Esophagus (tissue), 2 donors: Measurements from ENCODE around the gene TMCO6. TPM values are rescaled to one million over a fixed set of nuclear protein-coding genes. Genes with fewer than 3 reads are reported as not detected.
"Not testable (repeated sequence)": the region's sequence is repeated elsewhere in the genome, so short reads cannot be mapped to it uniquely, and the experiment has no call there.

Experiments used
- H3K27ac ChIP-seq, 2 donors: one replicate each; pipeline ENCODE4 v1.5.1; 2013; ENCODE audit warnings: low read depth in 2 of 2, mild to moderate bottlenecking in 2 of 2, inconsistent platforms in 1 of 2, low read length in 1 of 2, moderate library complexity in 1 of 2
- H3K27me3 ChIP-seq, 2 donors: one replicate each; pipeline ENCODE4 v1.6.1; 2013; ENCODE audit warnings: low read length in 2 of 2, control low read depth in 1 of 2, mild to moderate bottlenecking in 1 of 2; ENCODE audit not compliant: insufficient read depth in 2 of 2, control insufficient read depth in 1 of 2
- H3K36me3 ChIP-seq, 2 donors: one replicate each; pipeline ENCODE4 v1.6.1; 2013; ENCODE audit warnings: low read length in 1 of 2; ENCODE audit not compliant: control insufficient read depth in 2 of 2, insufficient read depth in 2 of 2
- H3K4me1 ChIP-seq, 2 donors: one replicate each; pipeline ENCODE4 v1.6.1; 2013; ENCODE audit warnings: low read length in 1 of 2; ENCODE audit not compliant: control insufficient read depth in 2 of 2, insufficient read depth in 2 of 2
- H3K4me3 ChIP-seq, 2 donors: one replicate each; pipeline ENCODE4 v1.5.1; 2013; ENCODE audit warnings: low read length in 2 of 2, mild to moderate bottlenecking in 2 of 2, low read depth in 1 of 2, moderate library complexity in 1 of 2
- H3K9me3 ChIP-seq, 2 donors: one replicate each; pipeline ENCODE4 v1.6.1; 2013; ENCODE audit warnings: mild to moderate bottlenecking in 2 of 2, low read depth in 1 of 2, low read length in 1 of 2, moderate library complexity in 1 of 2; ENCODE audit not compliant: control insufficient read depth in 2 of 2, insufficient read depth in 1 of 2
- WGBS, 2 donors: extraction: QIAGEN DNeasy Blood & Tissue Kit; methylation state at CpG; one replicate each; pipeline ENCODE4 v1.1.7; 2013; 5-methylcytosine and 5-hydroxymethylcytosine counted together
- polyA plus RNA-seq, 2 donors: library from polyadenylated mRNA; stranded (reverse); fragments of 200-250 nt; gene quantifications; one replicate each; pipeline ENCODE4 v1.2.3, GENCODE V29; 2013
- donor health status: healthy with polysubstance abuse.
- donor health status: Bipolar disorder and iron deficiency.

TMCO6 gene
- polyA plus RNA-seq, 2 donors = 15.7 to 16.7 TPM

DNA sequence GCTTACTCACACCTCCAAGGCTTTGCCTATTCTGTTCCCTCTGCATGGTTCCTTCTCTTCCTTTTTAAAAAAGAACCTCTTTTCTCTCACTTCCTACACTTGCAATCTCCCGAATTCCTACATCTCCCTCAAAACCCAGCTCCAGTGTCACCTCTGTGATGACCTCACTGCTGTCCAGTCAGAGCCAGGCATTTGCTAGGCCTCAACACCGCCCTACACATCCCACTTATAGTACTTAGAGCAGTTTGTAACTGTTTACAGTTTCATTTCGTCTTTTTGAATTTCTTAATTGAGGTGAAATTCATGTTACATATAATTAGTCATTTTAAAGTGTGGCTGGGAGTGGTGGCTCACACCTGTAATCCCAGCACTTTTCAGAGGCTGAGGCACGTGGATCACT lies 37.1 kb upstream of the TMCO6 start:
- Histone ChIP-seq H3K9me3 (no peaks in the 10 kb centered on the region), H3K27ac (no peak overlapping the region), H3K27me3 (no peaks in the 10 kb centered on the region), H3K36me3 (no peaks in the 10 kb centered on the region), H3K4me3 (no peak overlapping the region), H3K4me1 (no peaks in the 10 kb centered on the region)
- 79 to 81% methylated on average over 4 of the region's 4 CpGs for WGBS, 2 donors

DNA sequence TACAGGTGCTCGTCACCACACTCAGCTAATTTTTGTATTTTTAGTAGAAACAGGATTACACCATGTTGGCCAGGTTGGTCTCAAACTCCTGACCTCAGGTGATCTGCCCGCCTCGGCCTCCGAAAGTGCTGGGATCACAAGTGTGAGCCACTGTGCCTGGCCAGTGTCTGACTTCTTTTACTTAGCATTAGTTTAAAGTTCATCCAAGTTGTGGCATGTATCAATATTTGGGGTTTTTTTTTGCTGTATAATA lies 35.9 kb upstream of the TMCO6 start:
- not testable (repeated sequence) for H3K4me3 ChIP-seq, H3K27me3 ChIP-seq, H3K27ac ChIP-seq, H3K9me3 ChIP-seq, H3K36me3 ChIP-seq, H3K4me1 ChIP-seq
- 93 to 98% methylated on average over 4 of the region's 4 CpGs for WGBS, 2 donors

DNA sequence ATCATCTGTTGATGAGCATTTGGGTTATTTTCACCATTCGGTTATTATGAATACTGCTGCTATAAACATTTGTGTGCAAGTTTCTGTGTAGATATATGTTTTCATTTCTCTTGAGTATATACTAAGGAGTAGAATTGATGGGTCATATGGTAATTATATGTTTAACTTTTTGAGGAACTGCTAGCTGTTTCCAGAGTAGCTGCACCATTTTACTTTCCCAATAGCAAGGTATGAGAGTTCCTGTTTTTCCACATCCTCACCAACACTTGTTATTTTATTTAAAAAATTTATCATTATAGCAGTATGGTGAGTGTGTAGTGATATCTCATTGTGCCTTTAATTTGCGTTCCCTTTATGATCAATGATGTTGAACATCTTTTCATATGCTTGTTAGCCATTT lies 35.5 kb upstream of the TMCO6 start:
- no peaks in the 10 kb centered on the region for H3K36me3 ChIP-seq
- H3K4me3 ChIP-seq = no peak overlapping the region
- H3K27ac ChIP-seq = no peak overlapping the region
- no peaks in the 10 kb centered on the region for H3K27me3 ChIP-seq
- no peaks in the 10 kb centered on the region for H3K9me3 ChIP-seq
- H3K4me1 ChIP-seq = no peaks in the 10 kb centered on the region
- 90 to 93% methylated on average over 2 of the region's 2 CpGs for WGBS, 2 donors

DNA sequence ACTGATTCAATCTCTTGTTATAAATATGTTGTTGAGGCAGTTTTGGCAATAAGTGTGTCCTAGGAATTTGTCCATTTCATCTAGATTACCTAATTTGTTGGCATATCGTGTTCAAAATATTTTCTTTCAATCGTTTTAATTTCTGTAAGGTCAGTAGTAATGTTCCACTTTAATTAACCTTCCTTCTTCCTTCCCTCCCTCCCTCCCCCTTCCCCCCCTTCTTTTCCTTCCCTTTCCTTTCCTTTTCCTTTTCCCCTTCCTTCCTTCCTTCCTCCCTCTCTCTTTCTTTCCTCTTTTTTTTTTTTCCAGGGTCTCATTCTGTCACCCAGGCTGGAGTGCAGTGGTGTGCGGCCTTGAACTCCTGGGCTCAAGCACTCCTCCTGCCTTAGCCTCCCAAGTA lies 33.4 kb upstream of the TMCO6 start:
- no peak overlapping the region for H3K4me3 ChIP-seq
- H3K4me1 ChIP-seq = peaks cover 0 to 3% of the 10 kb centered on the region in 2 donors
- H3K27ac ChIP-seq = no peak overlapping the region
- no peaks in the 10 kb centered on the region for H3K27me3 ChIP-seq
- no peaks in the 10 kb centered on the region for H3K9me3 ChIP-seq
- H3K36me3 ChIP-seq = no peaks in the 10 kb centered on the region
- 69 to 75% methylated on average over 3 of the region's 3 CpGs for WGBS, 2 donors

DNA sequence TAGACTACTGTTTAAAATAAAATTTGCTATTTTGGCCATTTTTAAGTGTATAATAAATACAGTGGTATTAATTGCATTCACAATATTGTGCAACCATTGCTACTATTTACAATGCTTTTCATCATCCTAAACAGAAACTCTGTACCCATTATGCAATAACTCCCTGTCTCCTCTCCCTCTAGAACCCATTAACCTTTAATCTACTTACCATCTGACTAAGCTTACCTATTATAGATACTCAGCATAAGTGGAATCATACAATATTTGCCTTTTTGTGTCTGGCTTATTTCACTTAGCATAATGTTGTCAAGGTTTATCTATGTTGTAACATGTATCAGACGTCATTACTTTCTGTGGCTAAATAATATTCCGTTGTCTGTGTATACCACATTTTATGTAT lies 32.2 kb upstream of the TMCO6 start:
- H3K36me3 ChIP-seq = no peaks in the 10 kb centered on the region
- WGBS, 2 donors = 72 to 85% methylated on average over 2 of the region's 2 CpGs
- peaks cover 0 to 3% of the 10 kb centered on the region in 2 donors for H3K4me1 ChIP-seq

DNA sequence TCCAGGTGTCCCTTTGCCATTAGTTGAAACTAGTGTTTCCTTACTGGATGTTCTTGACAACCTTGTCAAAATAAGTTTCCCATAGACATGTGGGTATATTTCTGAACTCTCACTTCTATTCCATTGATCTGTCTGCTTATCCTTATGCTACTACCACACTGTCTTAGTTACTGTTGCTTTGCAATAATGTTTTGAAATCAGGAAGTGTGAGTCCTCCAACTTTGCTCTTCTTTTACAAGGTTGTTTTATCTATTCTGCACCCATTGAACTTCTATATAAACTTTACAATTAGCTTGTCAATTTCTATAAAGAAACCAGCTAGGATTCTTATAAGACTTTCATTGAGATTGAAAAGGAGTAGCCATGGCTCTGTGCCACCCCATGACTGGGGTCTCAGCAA lies 30.5 kb upstream of the TMCO6 start:
- peaks cover 0 to 3% of the 10 kb centered on the region in 2 donors for H3K4me1 ChIP-seq
- no peaks in the 10 kb centered on the region for H3K36me3 ChIP-seq
- no peaks in the 10 kb centered on the region for H3K27me3 ChIP-seq
- H3K9me3 ChIP-seq = no peaks in the 10 kb centered on the region
- peak overlapping the region in 1 of 2 donors; percentile 51 for H3K27ac ChIP-seq
- H3K4me3 ChIP-seq = no peak overlapping the region

More for the DNA sequence above, 32.2 kb upstream of the TMCO6 start:
- no peaks in the 10 kb centered on the region for H3K27me3 ChIP-seq
- no peak overlapping the region for H3K27ac ChIP-seq
- H3K4me3 ChIP-seq = no peak overlapping the region
- no peaks in the 10 kb centered on the region for H3K9me3 ChIP-seq

DNA sequence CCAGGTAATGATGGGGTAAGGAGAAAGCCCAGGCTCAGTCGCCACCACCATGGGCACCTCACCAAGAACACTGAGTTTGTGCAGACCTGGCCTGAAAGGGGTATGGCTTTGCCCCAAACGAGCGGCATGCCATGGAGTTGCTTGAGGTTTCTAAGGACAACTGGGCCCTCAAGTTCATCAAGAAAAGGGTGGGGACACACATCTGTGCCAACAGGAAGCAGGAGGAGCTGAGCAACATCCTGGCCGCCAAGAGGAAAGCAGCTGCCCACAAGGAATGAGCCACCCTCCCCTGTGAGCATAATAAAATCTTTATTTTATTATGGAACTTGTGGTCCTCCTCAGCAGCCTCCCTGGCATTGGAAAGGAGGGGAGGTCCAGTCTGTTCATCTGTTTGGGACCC lies 30.1 kb upstream of the TMCO6 start:
- Histone ChIP-seq H3K27me3 (no peaks in the 10 kb centered on the region), H3K9me3 (no peaks in the 10 kb centered on the region), H3K36me3 (no peaks in the 10 kb centered on the region), H3K27ac (peak overlapping the region in 1 of 2 donors; percentile 68), H3K4me1 (peaks cover 0 to 3% of the 10 kb centered on the region in 2 donors), H3K4me3 (no peak overlapping the region)
- 56 to 65% methylated on average over 4 of the region's 4 CpGs for WGBS, 2 donors

DNA sequence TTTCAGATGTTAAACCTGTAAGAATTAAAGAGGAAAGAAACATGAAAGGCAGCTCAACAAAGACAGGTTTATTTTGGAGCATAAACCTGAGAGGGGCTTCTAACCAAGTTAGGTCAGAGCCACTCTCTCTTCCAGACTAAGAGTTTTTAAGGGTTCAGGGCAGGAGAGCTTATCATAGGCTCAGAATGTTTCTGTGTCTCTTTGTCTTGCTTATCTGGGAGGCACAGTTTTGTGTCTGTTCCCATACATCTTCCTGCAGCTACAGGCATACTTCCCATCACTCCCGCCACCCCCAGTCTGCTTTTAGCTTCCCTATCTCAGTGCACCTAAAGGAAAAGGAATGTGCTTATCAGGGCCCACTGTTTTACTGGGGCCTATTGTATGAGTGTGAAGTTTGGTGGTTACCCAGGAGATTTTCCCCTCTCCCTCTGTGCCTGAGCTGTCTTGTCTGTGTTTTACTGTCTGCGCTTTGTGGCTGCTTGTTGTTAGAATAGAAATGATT lies 28.2 kb upstream of the TMCO6 start:
- WGBS, 2 donors = 79 to 85% methylated on average over 2 of the region's 2 CpGs
- Histone ChIP-seq H3K27me3 (no peaks in the 10 kb centered on the region), H3K9me3 (no peaks in the 10 kb centered on the region), H3K36me3 (no peaks in the 10 kb centered on the region), H3K4me1 (peaks cover 0 to 3% of the 10 kb centered on the region in 2 donors), H3K4me3 (no peak overlapping the region), H3K27ac (no peak overlapping the region)

DNA sequence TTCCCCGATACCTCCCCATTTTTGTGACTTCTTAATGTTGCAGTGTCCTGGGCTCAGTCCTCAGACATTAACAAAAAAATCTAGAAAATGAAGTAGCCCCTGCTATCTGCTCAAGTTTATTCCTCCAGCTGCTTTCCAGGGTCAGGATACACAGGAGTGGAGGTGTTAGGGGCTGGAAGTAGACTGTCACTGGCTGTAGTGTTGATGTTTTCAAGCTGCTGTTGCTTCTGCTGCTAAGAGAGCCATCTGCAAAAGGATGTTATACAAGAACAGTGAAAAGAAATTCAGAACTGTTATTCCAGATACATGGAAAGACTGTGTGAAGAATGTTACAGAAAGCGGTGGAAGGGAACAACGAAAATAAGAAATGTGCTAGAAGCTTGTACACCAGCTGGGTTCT lies 16.9 kb upstream of the TMCO6 start:
- Histone ChIP-seq H3K4me1 (no peaks in the 10 kb centered on the region), H3K36me3 (no peaks in the 10 kb centered on the region), H3K9me3 (no peaks in the 10 kb centered on the region), H3K27ac (no peak overlapping the region), H3K27me3 (no peaks in the 10 kb centered on the region), H3K4me3 (no peak overlapping the region)
- WGBS, 2 donors = 77 to 78% methylated on average over 3 of the region's 3 CpGs

DNA sequence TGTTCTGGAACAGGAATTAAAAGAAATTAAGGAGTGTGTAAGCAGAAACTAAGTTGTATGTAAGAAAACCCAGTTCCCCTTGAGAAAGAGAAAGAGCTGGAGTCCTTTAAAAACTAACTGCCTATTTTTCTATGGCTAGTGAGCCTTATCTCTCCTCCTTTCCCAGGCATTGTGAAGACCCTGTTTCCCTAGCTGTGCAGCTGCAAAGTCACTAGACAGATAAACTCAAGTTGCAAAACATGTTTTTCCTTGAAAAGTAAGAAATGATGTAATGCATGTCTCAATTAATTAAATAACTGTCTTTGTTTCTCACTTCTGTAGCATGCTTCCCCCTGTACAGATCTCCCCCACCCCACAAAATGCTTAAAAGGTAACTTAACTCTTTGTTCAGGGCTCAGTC lies 16.2 kb upstream of the TMCO6 start:
- H3K36me3 ChIP-seq, H3K4me1 ChIP-seq, H3K4me3 ChIP-seq, H3K27me3 ChIP-seq, H3K27ac ChIP-seq, H3K9me3 ChIP-seq: not testable (repeated sequence)
